Natural killer cell (primary cell): ENCODE results near the gene ACTR3. TPM values are rescaled to one million over a fixed set of nuclear protein-coding genes. Genes with fewer than 3 reads are reported as not detected.
A peak's percentile ranks its signal among the peaks of the same experiment; 100 is the strongest.

Source experiments
- ATAC-seq, 3 donors: fragments of 150-1000 bp in 2 of 3; fragments of 200-7000 bp in 1 of 3; cut with Tn5 transposase; 1 replicate in 1 of 3; 2 replicates in 2 of 3; pipeline ENCODE4 v1.10.0; 2021; ENCODE audit warnings: mild to moderate bottlenecking in 2 of 3, moderate library complexity in 2 of 3
- DNase-seq, 2 donors: peaks; one replicate each; pipeline versions ENCODE4 v3.0.0 to v3.0.0-alpha.2; 2013 to 2021; ENCODE audit warnings: mixed read lengths in 1 of 2
- H3K27ac ChIP-seq: one replicate; pipeline ENCODE4 v1.5.1; 2013; ENCODE audit warnings: mild to moderate bottlenecking, low read length
- H3K27me3 ChIP-seq: one replicate; pipeline ENCODE4 v1.6.1; 2013; ENCODE audit warnings: low read length; ENCODE audit not compliant: control insufficient read depth, insufficient read depth
- H3K36me3 ChIP-seq: one replicate; pipeline ENCODE4 v1.6.1; 2013; ENCODE audit warnings: low read length; ENCODE audit not compliant: control insufficient read depth, insufficient read depth
- H3K4me1 ChIP-seq: one replicate; pipeline ENCODE4 v1.6.1; 2013; ENCODE audit warnings: low read length; ENCODE audit not compliant: control insufficient read depth, insufficient read depth
- H3K4me3 ChIP-seq: one replicate; pipeline ENCODE4 v1.5.1; 2013; ENCODE audit warnings: low read length
- H3K9me3 ChIP-seq: one replicate; pipeline ENCODE4 v1.6.1; 2013; ENCODE audit warnings: low read length; ENCODE audit not compliant: control insufficient read depth, insufficient read depth
- H3K27ac Mint-ChIP-seq, 2 donors: one replicate each; pipeline ENCODE4 v1.8.0; 2022; ENCODE audit warnings: mild to moderate bottlenecking in 2 of 2, mixed read lengths in 2 of 2, moderate library complexity in 1 of 2
- H3K27me3 Mint-ChIP-seq, 2 donors: one replicate each; pipeline ENCODE4 v1.8.0; 2022; ENCODE audit warnings: low read depth in 2 of 2, mixed read lengths in 2 of 2
- H3K36me3 Mint-ChIP-seq: one replicate; pipeline ENCODE4 v1.8.0; 2022; ENCODE audit warnings: mixed read lengths
- H3K4me1 Mint-ChIP-seq, 2 donors: one replicate each; pipeline ENCODE4 v1.8.0; 2022; ENCODE audit warnings: mixed read lengths in 2 of 2
- H3K4me3 Mint-ChIP-seq: one replicate; pipeline ENCODE4 v1.8.0; 2022; ENCODE audit warnings: mild to moderate bottlenecking, moderate library complexity, mixed read lengths
- H3K9me3 Mint-ChIP-seq, 2 donors: one replicate each; pipeline ENCODE4 v1.8.0; 2022; ENCODE audit warnings: mixed read lengths in 2 of 2
- WGBS: methylation state at CpG from one replicate; pipeline ENCODE4 v1.1.7; 2013; ENCODE audit warnings: missing lambda C conversion rate; ENCODE audit not compliant: insufficient coverage; 5-methylcytosine and 5-hydroxymethylcytosine counted together
- intact Hi-C: fragments of 100-400 bp; cut with micrococcal nuclease; formaldehyde crosslinking; loops from one replicate; pipeline ENCODE4 v1.14.2; 2022
- total RNA-seq, 4 donors: library from RNA; stranded (reverse); fragments of 120-200 nt in 1 of 4; gene quantifications; one replicate each; pipeline versions ENCODE4 v1.2.3 to v1.2.4, GENCODE V29; 2013 to 2022
- TF ChIP-seq, protein P1 (sequence below): fragments of 200-600 bp; IDR thresholded peaks from one replicate; pipeline ENCODE4 v1.8.0; 2022; ENCODE audit warnings: antibody characterized with exemption

The ACTR3 gene
- total RNA-seq, 3 donors from 2014 or later (not counting 1 experiment from before 2014, with no cell fraction given) = 323 to 428 (median 352) TPM

DNA sequence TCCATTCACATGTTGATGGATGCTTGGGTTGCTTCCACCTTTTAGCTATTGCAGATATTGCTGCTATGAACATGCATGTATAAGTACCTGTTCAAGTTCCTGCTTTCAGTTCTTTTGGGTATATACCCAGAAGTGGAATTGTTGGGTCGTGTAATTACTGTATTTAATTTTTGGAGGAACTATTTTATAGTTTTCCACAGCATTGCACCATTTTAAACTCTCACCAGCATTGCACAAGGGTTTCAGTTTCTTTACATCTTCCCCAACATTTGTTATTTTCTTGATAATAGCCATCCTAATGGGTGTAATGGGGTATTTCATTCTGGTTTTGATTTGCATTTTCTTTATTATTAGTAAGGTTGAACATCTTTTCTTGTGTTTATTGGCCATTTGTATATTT is 16.0 kb downstream of the ACTR3 start:
- intact Hi-C loops = no loop called here
- DNase-seq = no peak
- no peaks in the 10 kb centered on the region for H3K27me3 ChIP-seq
- no peaks in the 10 kb centered on the region for H3K27me3 Mint-ChIP-seq
- H3K9me3 Mint-ChIP-seq = no peaks in the 10 kb centered on the region
- no peak overlapping the region for H3K27ac ChIP-seq
- no peaks in the 10 kb centered on the region for H3K9me3 ChIP-seq
- no CpG with 5 or more reads among the region's 1 CpG for WGBS
- peaks cover 39% of the 10 kb centered on the region for H3K4me1 ChIP-seq
- no peaks in the 10 kb centered on the region for H3K36me3 Mint-ChIP-seq
- peak overlapping the region; percentile 59 to 67 for H3K27ac Mint-ChIP-seq
- H3K4me1 Mint-ChIP-seq = peaks cover 82 to 86% of the 10 kb centered on the region in 2 donors
- peak overlapping the region; percentile 21 for H3K4me3 Mint-ChIP-seq
- TF ChIP-seq, protein P1, sequence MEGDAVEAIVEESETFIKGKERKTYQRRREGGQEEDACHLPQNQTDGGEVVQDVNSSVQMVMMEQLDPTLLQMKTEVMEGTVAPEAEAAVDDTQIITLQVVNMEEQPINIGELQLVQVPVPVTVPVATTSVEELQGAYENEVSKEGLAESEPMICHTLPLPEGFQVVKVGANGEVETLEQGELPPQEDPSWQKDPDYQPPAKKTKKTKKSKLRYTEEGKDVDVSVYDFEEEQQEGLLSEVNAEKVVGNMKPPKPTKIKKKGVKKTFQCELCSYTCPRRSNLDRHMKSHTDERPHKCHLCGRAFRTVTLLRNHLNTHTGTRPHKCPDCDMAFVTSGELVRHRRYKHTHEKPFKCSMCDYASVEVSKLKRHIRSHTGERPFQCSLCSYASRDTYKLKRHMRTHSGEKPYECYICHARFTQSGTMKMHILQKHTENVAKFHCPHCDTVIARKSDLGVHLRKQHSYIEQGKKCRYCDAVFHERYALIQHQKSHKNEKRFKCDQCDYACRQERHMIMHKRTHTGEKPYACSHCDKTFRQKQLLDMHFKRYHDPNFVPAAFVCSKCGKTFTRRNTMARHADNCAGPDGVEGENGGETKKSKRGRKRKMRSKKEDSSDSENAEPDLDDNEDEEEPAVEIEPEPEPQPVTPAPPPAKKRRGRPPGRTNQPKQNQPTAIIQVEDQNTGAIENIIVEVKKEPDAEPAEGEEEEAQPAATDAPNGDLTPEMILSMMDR = no peak
- peaks cover 2% of the 10 kb centered on the region for H3K36me3 ChIP-seq
- ATAC-seq = no peak
- H3K4me3 ChIP-seq = no peak overlapping the region

DNA sequence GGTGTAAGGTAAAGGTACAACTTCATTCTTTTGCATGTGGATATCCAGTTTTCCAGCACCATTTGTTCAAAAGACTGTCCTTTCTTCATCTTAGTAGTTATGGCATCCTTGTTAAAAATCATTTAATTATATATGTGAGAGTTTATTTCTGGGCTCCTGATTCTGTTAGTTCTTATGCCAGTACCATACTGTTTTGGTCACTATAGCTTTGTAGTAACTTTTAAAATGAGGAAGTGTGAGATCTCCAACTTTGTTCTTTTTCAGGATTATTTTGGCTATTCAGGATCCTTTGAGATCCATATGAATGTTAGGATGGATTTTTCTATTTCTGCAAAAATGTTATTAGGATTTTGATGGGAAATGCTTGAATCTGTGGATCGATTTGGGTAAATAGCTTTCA is 16.8 kb downstream of the ACTR3 start:
- peak overlapping the region; percentile 59 to 67 for H3K27ac Mint-ChIP-seq
- TF ChIP-seq, protein P1 = no peak
- DNase-seq (no peak), ATAC-seq (no peak)
- H3K4me1 Mint-ChIP-seq = peaks cover 78 to 82% of the 10 kb centered on the region in 2 donors
- Histone ChIP-seq H3K36me3 (peaks cover 2% of the 10 kb centered on the region), H3K4me1 (peaks cover 35% of the 10 kb centered on the region), H3K4me3 (no peak overlapping the region), H3K27ac (no peak overlapping the region), H3K9me3 (no peaks in the 10 kb centered on the region), H3K27me3 (no peaks in the 10 kb centered on the region)
- intact Hi-C loops = no loop called here
- WGBS = 91% methylated on average over 1 of the region's 1 CpG
- peak overlapping the region; percentile 21 for H3K4me3 Mint-ChIP-seq
- H3K9me3 Mint-ChIP-seq = no peaks in the 10 kb centered on the region
- no peaks in the 10 kb centered on the region for H3K27me3 Mint-ChIP-seq
- no peaks in the 10 kb centered on the region for H3K36me3 Mint-ChIP-seq

DNA sequence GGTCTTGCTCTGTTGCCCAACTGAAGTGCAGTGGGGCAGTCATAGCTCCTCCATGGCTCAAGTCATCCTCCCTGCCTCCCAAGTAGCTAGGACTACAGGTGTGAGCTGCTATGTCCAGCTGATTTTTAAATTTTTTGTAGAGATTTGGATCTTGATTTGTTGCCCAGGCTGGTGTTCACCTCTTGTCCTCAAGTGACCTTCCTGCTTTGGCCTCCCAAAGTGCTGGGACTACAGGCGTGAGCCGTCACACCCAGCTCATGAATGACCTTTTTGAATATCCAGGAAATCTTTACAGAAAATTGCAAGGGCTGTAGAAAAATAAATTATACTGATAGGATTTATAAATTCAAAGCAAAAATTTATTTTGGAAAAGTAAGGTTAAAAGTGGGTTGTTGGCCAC is 17.4 kb downstream of the ACTR3 start:
- H3K36me3 Mint-ChIP-seq = no peaks in the 10 kb centered on the region
- H3K4me3 Mint-ChIP-seq = peak overlapping the region; percentile 40
- Histone ChIP-seq H3K9me3 (no peaks in the 10 kb centered on the region), H3K27ac (no peak overlapping the region), H3K27me3 (no peaks in the 10 kb centered on the region), H3K36me3 (peaks cover 2% of the 10 kb centered on the region), H3K4me1 (peaks cover 39% of the 10 kb centered on the region), H3K4me3 (no peak overlapping the region)
- intact Hi-C loops = no loop called here
- no peaks in the 10 kb centered on the region for H3K9me3 Mint-ChIP-seq
- H3K4me1 Mint-ChIP-seq = peaks cover 73 to 79% of the 10 kb centered on the region in 2 donors
- H3K27me3 Mint-ChIP-seq = no peaks in the 10 kb centered on the region
- 71% methylated on average over 2 of the region's 2 CpGs for WGBS
- peak overlapping the region; percentile 59 to 67 for H3K27ac Mint-ChIP-seq
- TF ChIP-seq, protein P1 = no peak
- DNase-seq (no peak), ATAC-seq (no peak)

DNA sequence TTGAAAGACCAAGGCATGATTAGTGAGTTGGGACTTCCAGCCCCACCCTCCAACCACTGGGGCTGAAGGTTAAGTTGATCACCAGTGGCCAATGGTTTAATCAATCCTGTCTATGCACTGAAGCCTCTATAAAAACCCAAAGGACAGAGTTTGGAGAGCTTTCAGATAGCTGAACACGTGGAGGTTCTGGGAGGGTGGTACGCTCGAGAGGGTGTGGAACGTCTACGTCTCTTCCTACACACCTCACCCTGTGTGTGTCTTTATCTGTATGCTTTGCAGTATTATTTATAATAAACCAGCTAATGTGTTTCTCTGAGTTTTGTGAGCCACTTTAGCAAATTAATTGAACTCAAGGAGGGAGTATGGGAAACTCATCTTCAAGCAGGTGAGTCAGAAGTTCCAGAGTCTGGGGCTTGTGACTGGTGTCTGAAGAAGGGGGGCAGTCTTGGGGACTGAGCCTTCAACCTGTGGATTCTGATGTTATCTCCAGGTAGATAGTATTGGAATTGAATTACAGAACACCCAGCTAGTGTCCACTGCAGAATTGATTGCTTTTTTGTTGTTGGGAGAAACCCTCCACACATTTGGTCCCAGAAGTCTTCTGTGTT is 20.3 kb downstream of the ACTR3 start:
- peaks cover 21% of the 10 kb centered on the region for H3K4me1 ChIP-seq
- H3K9me3 ChIP-seq = no peaks in the 10 kb centered on the region
- H3K9me3 Mint-ChIP-seq = no peaks in the 10 kb centered on the region
- ATAC-seq = peak; percentile 41 to 69 (median 61)
- intact Hi-C loops = loop anchor here (2.0 kb wide), 1 partner anchor 15 kb away; no protein-coding TSS in a partner anchor
- H3K27ac ChIP-seq = no peak overlapping the region
- no peaks in the 10 kb centered on the region for H3K27me3 ChIP-seq
- H3K27ac Mint-ChIP-seq = peak overlapping the region; percentile 59 to 78
- H3K27me3 Mint-ChIP-seq = no peaks in the 10 kb centered on the region
- no peak overlapping the region for H3K4me3 ChIP-seq
- peak in 1 of 2 donors; percentile 49 for DNase-seq
- TF ChIP-seq, protein P1 = no peak
- peaks cover 10% of the 10 kb centered on the region for H3K36me3 ChIP-seq
- H3K4me3 Mint-ChIP-seq = peak overlapping the region; percentile 21
- peaks cover 57 to 68% of the 10 kb centered on the region in 2 donors for H3K4me1 Mint-ChIP-seq
- H3K36me3 Mint-ChIP-seq = no peaks in the 10 kb centered on the region
- WGBS = 80% methylated on average over 1 of the region's 5 CpGs
